NCI-H345 (cell line): ENCODE data around the gene ILDR1.

Experiments used
- DNase-seq: peaks from one replicate; lab custom pipeline; 2025; lab: John Stamatoyannopoulos, UW

The ILDR1 gene

GRCh38 chr3:121992601-121993560 is 29.2 kb downstream of the ILDR1 start:
- DNase-seq: no peak

GRCh38 chr3:121989943-121990342 is 32.1 kb downstream of the ILDR1 start:
- no peak for DNase-seq

GRCh38 chr3:121988146-121988545 is 33.9 kb downstream of the ILDR1 start:
- DNase-seq: no peak

DNA sequence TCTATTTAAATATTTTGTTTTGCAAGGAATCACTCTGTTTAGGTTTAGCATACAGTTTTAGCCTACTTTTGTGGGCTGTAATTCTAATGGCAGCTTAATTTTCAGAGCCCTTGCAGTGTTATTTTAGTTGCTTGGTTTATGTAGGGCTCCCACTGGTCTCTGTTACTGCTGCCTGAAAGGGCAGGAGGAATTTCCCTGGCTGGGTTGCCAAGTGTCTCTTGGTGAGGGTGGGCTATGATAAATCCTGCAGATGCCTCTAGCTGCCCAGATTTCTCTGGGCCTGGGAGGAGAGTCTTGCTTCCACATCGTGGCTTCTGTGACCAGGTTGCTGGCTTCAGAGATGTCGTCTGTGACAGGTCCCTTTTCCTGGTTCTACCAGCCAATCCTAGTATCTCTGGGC is 36.2 kb downstream of the ILDR1 start:
- DNase-seq: no peak

DNA sequence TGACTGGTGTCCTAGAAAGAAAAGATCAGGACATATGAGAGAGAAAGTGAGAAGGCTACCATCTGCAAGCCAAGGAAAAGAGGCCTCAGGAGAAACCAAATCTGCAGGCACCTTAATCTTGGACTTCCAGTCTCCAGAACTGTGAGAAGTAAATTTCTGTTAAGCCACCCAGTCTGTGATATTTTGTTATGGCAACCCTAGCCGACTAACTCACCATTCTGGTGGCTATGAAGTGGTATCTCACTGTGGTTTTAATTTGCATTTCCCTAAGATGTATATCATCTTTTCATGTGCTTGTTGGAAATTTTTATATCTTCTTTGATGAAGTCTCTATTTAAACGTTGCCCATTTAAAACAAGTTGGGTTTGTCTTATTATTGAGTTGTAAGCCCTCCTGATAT is 40.6 kb downstream of the ILDR1 start:
- DNase-seq: no peak

- DNase-seq: no peak
Observed at GRCh38 chr3:121980450-121980796, 41.6 kb downstream of the ILDR1 start.

- DNase-seq: no peak
Observed at GRCh38 chr3:121979734-121980449, 42.2 kb downstream of the ILDR1 start.

DNA sequence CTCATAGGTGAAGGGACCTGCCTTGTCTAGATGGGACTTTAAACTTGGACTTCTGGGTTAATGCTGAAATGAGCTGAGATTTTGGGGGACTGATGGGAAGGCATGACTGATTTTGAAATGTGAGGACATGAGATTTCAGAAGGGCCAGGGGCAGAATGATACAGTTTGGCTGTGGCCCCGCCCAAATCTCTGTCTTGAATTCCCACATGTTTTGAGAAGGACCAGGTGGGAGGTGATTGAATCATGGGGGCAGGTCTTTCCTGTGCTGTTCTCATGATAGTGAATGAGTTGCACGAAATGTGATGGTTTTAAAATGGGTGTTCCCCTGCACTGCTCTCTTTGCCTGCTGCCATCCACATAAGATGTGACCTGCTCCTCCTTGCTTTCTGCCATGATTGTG is 42.8 kb downstream of the ILDR1 start:
- DNase-seq: no peak

DNA sequence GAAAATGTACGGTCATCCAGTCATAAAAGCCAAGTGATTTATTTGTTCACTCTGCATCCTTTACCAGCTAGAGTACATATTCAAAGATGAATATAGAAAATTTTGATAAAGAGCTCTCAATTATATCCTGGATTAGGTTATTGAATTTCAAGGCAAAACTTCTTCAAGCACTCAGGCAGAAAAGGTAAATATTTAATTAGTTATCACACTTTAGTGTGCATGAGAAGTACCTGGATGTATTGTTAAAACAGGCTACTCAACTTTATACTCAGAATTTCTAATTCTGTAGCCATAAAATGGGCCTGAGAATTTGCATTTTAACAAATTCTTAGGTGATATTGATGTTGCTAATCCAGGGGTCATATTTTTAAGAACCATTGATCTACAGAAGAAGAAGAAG is 45.3 kb downstream of the ILDR1 start:
- no peak for DNase-seq

DNA sequence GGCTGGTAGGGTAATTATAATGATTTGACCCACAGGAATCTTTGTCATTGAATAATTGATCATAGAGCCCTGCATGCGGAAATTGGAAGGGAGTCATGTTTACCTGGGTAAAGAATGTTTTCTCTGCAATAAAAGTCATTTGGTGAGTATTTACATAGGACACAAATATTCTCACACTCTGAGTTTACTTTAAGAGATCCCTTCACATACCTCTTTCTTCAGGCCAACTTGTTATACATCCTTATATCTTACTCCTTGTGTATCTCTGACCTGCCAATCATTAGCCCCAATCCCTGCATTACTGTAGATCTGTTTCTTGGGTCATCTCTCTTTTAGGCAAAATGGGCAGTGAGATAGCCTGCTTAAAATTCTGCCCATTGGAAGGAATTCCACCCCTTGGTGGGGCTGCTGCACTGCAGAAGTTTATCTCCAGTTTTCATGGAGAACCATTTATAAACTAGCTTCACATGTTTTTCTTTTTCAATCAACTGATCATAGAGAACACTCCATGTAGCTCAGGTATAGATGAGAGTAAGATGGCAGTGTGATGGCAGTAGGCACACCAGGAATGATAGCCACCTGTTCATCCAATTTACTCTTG is 46.2 kb downstream of the ILDR1 start:
- DNase-seq: no peak

DNA sequence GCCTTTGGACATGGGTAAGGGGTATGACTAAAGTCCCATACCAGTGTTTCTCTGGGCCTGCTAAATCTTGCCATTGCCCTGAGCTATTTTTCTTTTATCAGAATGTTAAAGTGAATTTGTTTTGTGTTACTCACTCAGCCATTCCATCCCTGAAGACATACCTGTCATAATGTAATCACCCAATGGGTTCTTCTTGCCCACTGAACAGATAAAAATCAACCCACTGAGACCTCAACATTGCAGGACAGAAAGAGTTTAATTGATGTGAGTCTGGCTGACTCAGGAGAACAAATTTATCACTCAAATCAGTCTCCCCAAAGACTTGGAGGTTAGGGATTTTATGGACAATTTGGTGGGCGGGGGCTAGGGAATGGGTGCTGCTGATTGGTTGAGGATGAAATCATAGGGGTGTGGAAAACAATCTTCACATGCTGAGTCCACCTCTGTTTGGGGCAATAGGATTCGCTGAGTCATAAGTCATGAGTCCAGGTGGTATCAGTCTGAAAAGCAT is 47.4 kb downstream of the ILDR1 start:
- no peak for DNase-seq

- DNase-seq: no peak
Observed at GRCh38 chr3:121970047-121970446, 52.0 kb downstream of the ILDR1 start.

- no peak for DNase-seq
Observed at GRCh38 chr3:121969631-121970030, 52.4 kb downstream of the ILDR1 start.

DNA sequence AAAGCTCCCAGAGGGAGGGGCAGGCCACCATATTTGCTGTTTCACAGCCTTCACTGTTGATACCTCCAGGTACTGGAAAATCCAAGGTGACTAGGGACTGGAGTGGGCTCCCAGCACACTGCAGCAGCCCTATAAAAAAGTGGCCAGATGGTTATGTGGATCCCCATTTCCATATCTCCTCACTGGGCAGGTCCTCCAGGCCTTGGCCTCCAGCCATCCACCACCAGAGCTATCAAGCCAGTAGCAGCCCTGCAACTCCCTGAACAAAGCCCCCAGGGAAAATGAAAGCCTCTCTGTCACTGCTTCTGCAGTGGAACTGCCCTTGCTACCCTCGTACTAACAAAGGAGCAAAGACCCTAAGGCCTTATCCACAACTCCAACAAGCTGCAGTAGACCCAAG is 58.4 kb downstream of the ILDR1 start:
- DNase-seq: no peak

- no peak for DNase-seq
Observed at GRCh38 chr3:121962443-121962842, 59.6 kb downstream of the ILDR1 start.

- DNase-seq: no peak
Observed at GRCh38 chr3:121961283-121961682, 60.8 kb downstream of the ILDR1 start.

DNA sequence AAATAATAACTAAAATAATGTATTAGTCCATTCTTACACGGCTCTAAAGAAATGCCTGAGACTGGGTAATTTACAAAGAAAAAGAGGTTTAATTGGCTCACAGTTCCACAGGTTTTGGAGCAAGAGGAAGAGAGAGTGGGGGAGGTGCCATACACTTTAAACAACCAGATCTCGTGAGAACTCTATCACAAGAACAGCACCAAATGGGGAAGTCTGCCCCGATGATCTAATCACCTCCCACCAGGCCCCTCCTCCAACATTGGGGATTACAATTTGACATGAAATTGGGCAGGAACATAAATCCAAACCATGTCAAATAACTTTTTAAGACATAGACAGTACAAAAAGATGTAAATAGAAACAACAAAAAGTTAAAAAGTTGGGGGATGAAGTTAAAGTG is 63.2 kb downstream of the ILDR1 start:
- DNase-seq: no peak

- no peak for DNase-seq
Observed at GRCh38 chr3:121957674-121958415, 64.2 kb downstream of the ILDR1 start.

GRCh38 chr3:121956363-121956762 is 65.7 kb downstream of the ILDR1 start:
- no peak for DNase-seq

- DNase-seq: no peak
Observed at GRCh38 chr3:121951291-121951919, 70.6 kb downstream of the ILDR1 start.

DNA sequence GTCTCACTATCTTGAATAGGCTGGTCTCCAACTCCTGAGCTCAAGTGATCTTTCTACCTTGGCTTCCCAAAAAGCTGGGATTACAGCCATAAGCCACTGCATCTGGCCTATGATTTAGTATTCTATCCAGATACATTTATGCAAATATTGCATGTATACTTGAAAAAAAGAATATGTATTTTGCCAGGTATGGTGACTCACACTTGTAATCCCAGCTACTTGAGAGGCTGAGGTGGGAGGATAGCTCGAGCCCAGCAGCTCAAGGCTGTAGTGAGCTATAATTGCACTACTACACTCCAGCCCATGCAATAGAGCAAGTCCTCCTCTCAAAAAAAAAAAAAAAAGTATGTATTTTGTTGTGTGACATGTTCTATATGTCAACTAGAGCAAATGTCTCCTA is 73.4 kb downstream of the ILDR1 start:
- DNase-seq: no peak

- DNase-seq: no peak
Observed at GRCh38 chr3:121943431-121943830, 78.6 kb downstream of the ILDR1 start.
